ENCODE results near the gene GTF2H4. TPM values are rescaled to one million over a fixed set of nuclear protein-coding genes. Genes with fewer than 3 reads are reported as not detected.

The GTF2H4 gene
- total and polyA plus RNA-seq, 2 of the 8 experiments (the other 6 are each of a cell fraction or from before 2014, with no cell fraction given) = 42.3 to 53.4 TPM

- H4K5ac ChIP-seq (ENCODE audit: insufficient read length, low read depth, low read length) = no peak overlapping the region
- H3K23me2 ChIP-seq (ENCODE audit: low read depth, low read length) = no peaks in the 10 kb centered on the region
- H2AK5ac ChIP-seq (ENCODE audit: low read depth, low read length) = no peak overlapping the region
- no peak overlapping the region for H3K14ac ChIP-seq (ENCODE audit: insufficient read length)
- H3K56ac ChIP-seq (replicated peaks; ENCODE audit: insufficient read length, low read depth, low read length) = no peak overlapping the region
- H2BK120ac ChIP-seq (replicated peaks; ENCODE audit: low read depth, low read length) = no peak overlapping the region
- WGBS, 2 experiments (ENCODE audit: extremely low coverage in 1 of 2, insufficient coverage in 1 of 2, insufficient read length in 1 of 2, insufficient replicate concordance in 2 of 2, low coverage in 1 of 2, low lambda C conversion rate in 2 of 2, missing lambda C conversion rate in 1 of 2) = 91% methylated on average over 1 of the region's 1 CpG; no CpG with 5 or more reads in 1 of the 2 experiments
- no peak overlapping the region for H2AFZ ChIP-seq (ENCODE audit: low read length)
- no peak overlapping the region for H3K23ac ChIP-seq (ENCODE audit: insufficient read length)
- no peak overlapping the region for H3K4ac ChIP-seq (replicated peaks; ENCODE audit: insufficient read length, low read depth, low read length)
- H3K27ac ChIP-seq (ENCODE audit: low read depth, low read length) = no peak overlapping the region
- H4K20me1 ChIP-seq (replicated peaks in 1 of 2; ENCODE audit: control insufficient read depth in 1 of 2, insufficient read depth in 2 of 2, low read length in 2 of 2) = peaks cover under 1 to 4% of the 10 kb centered on the region in 2 experiments
- no peak for DNase-seq (ENCODE audit: low read depth in 1 of 2, low spot score in 2 of 2)
- no peak overlapping the region for H4K91ac ChIP-seq (replicated peaks; ENCODE audit: insufficient read length, low read length)
- no peak overlapping the region for H4K8ac ChIP-seq (ENCODE audit: extremely low read depth, insufficient read depth, low read length)
- H3K4me3 ChIP-seq (ENCODE audit: extremely low read depth in 1 of 4, insufficient read depth in 2 of 4, low read depth in 3 of 4, low read length in 4 of 4) = no peak overlapping the region
- no peak overlapping the region for H3K4me2 ChIP-seq (ENCODE audit: insufficient read depth in 1 of 2, low read depth in 2 of 2, low read length in 2 of 2)
- H2BK20ac ChIP-seq (ENCODE audit: low read length) = no peak overlapping the region
- 0 out of 2 replicates have a peak, but pooled peaks cover 2% of the 10 kb centered on the region for H3K79me1 ChIP-seq (ENCODE audit: low read depth, low read length)
- ChIA-PET CTCF (ENCODE audit: partially characterized antibody) (interaction anchor here (0.6 to 1.3 kb wide), 4 partner anchors 13 to 168 kb away, joined by 3 to 5 read pairs (median 4); partner anchors contain the start of genes MUC21 and VARS2), POLR2A (ENCODE audit: partially characterized antibody) (interaction anchor here (0.6 to 5.4 kb wide), 9 partner anchors 9 to 76 kb away, joined by 3 to 22 read pairs (median 4); partner anchors contain the start of genes DDR1 and VARS2)
- H3K9ac ChIP-seq (replicated peaks in 1 of 4; ENCODE audit: extremely low read depth in 1 of 4, low read depth in 3 of 4, low read length in 3 of 4) = no peak overlapping the region
- H3K36me3 ChIP-seq (ENCODE audit: control insufficient read depth in 2 of 4, insufficient read depth in 4 of 4, low read length in 3 of 4) = peaks cover 22 to 43% (median 36%) of the 10 kb centered on the region in 4 experiments
- H2BK12ac ChIP-seq (ENCODE audit: low read depth, low read length) = no peak overlapping the region
- FAIRE-seq = no peak
- 0 out of 7 replicates have a peak, but pooled peaks cover 0 to 2% (median 0%) of the 10 kb centered on the region in 4 experiments for H3K4me1 ChIP-seq (replicated peaks in 1 of 4; ENCODE audit: control insufficient read depth in 3 of 4, insufficient read depth in 4 of 4, low read length in 3 of 4)
- H3K18ac ChIP-seq (ENCODE audit: extremely low read depth, low read length) = no peak overlapping the region
- H2BK5ac ChIP-seq (ENCODE audit: low read depth, low read length) = no peak overlapping the region
- no peaks in the 10 kb centered on the region for H3K79me2 ChIP-seq (ENCODE audit: control insufficient read depth in 1 of 2, insufficient read depth in 2 of 2, low read length in 2 of 2)
- no peaks in the 10 kb centered on the region for H3K9me3 ChIP-seq (ENCODE audit: insufficient read depth in 2 of 2, low read depth in 1 of 2, low read length in 1 of 2)
- H2BK15ac ChIP-seq (ENCODE audit: low read length) = no peak overlapping the region
- H3K27me3 ChIP-seq (replicated peaks in 1 of 4; ENCODE audit: control insufficient read depth in 3 of 4, extremely low read depth in 1 of 4, insufficient read depth in 3 of 4, low read length in 3 of 4) = no peaks in the 10 kb centered on the region
- TF ChIP-seq SP2 (IDR thresholded peaks at IDR 0.05; ENCODE audit: low read length) (no peak), PHF8 (conservative IDR thresholded peaks at IDR 0.05; ENCODE audit: low read depth, low read length) (no peak), EZH2 (IDR thresholded peaks at IDR 0.05; ENCODE audit: low read depth, low read length, severe bottlenecking) (no peak), SAP30 (IDR thresholded peaks at IDR 0.05; ENCODE audit: insufficient read depth, insufficient replicate concordance, low read length) (no peak), KDM5A (IDR thresholded peaks at IDR 0.05; ENCODE audit: low read length) (no peak), TCF12 (IDR thresholded peaks at IDR 0.05; ENCODE audit: low read depth, low read length) (no peak), TAF1 (IDR thresholded peaks at IDR 0.05; ENCODE audit: low read depth, low read length) (no peak), CTCF (IDR thresholded peaks at IDR 0.05; ENCODE audit: control extremely low read depth in 1 of 3, insufficient read depth in 1 of 3, low read depth in 1 of 3, low read length in 3 of 3) (no peak)
- TF ChIP-seq, protein P1, sequence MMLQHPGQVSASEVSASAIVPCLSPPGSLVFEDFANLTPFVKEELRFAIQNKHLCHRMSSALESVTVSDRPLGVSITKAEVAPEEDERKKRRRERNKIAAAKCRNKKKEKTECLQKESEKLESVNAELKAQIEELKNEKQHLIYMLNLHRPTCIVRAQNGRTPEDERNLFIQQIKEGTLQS (IDR thresholded peaks at IDR 0.05; ENCODE audit: insufficient read depth, low read depth, low read length) = no peak
Observed at GRCh38 chr6:30900863-30901417, 7.1 kb upstream of the GTF2H4 start.

Data from H1 (cell line).